ENCODE data around the gene MRAP2.
"Not testable (repeated sequence)": the region's sequence is repeated elsewhere in the genome, so short reads cannot be mapped to it uniquely, and the experiment has no call there.

The MRAP2 gene

DNA sequence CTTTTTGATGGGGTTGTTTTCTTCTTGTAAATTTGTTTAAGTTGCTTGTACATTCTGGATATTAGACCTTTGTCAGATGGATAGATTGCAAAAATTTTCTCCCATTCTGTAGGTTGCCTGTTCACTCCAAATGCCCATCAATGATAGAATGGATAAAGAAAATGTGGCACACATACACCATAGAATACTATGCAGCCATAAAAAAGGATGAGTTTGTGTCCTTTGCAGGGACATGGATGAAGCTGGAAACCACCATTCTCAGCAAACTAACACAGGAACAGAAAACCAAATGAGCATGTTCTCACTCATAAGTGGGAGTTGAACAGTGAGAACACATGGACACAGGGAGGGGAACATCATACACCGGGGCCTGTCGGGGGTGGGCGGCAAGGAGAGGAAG is 1.6 kb upstream of the MRAP2 start:
- DNase-seq: not testable (repeated sequence)

DNA sequence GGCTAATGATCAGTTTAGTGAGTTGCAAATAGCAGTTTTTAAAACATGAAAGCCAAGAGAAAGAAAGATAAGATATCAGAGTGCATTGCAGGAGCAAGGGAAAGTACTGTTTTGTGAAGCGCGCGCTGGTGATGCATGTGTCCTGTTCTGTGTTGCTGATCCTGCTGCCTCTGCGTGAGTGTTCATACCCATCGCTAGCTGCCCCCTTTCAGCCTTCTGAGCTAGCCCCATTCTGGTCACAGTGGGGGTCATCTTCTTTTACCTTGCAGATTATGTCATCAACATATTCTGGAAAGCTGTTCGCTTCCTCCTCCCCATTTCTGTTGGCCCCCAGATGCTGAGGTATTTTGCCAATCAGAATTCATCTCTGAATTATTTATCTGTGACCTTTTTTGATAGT is 1.9 kb downstream of the MRAP2 start:
- no peak for DNase-seq

DNA sequence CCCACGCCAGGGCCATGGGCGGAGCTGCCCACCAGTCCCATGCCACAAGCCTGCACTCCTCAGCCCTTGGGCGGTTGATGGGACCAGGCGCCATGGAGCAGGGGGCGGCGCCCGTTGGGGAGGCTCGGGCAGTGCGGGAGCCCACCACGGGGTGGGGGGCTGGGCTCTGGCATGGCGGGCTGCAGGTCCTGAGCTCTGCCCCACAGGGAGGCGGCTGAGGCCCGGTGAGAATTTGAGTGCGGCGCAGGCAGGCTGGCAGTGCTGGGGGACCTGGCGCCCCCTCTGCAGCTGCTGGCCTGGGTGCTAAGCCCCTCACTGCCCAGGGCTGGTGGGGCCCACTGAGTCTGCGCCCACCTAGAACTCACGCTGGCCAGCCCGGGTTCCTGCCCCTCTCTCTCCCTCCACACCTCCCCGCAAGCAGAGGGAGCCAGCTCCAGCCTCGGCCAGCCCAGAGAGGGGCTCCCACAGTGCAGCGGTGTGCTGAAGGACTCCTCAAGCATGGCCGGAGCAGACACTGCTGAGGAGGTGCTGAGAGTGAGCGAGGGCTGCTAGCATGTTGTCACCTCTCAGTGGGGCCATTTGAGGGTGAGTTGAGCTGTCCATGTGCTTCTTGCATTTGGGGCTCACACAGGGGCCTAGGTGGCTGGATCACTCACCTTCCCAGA is 4.0 kb downstream of the MRAP2 start:
- no peak for DNase-seq

DNA sequence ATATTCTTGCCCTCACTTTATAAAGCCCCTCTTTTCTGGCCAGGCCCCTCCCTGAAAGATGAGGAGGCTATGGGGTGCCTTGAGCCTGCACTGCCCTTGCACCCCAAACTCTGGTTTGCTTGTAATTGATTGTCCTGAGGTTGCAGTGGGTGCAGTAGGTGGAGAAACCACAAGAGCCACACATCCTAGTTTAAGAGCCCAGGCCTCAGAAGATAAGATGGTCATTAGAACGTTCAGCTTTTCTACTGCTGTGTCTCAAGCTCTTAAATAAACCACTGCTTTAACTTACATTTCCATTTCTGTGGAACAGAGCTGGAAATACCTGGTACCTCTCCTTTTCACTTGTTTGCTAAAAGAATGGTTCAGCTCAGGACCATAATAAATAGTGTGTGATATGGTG is 9.0 kb downstream of the MRAP2 start:
- no peak for DNase-seq

DNA sequence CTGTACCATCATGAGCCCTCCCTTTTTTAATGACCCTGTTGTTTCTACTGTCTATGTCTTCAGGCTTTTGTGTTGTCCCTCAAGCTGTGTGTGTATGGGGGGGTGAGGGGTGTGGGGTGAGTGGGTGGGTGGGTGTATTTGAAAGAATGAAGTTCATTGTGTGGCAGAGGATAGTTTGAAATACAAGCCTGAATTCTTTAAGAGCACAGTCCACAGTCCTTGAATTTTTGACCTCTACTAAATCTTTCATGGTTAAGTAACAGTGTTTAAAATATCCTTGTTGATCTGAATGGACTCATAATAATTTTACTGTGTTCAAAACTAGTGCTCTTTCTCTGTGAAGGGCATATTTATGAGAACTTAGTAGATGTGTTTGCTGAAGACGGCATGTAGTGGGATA is 10.0 kb downstream of the MRAP2 start:
- DNase-seq: no peak

DNA sequence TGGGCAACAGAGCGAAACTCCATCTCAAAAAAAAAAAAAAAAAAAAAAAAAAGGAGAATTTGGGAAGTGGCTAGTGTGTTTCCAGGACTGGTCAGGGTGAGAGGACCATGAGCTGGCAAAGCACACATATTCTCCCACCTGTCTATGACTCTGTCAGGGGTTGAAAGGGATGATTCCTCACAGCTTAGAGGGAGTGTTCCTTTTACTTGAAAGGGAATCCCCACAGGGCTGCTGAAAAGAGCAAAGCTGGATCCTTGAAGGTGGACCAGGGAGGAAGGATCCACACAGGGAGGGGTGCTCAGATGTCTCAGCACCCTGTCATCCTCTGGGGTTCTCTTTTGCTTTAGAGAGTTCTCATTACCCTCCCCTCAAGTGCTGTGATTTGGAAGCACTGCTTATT is 13.2 kb downstream of the MRAP2 start:
- DNase-seq: no peak

DNA sequence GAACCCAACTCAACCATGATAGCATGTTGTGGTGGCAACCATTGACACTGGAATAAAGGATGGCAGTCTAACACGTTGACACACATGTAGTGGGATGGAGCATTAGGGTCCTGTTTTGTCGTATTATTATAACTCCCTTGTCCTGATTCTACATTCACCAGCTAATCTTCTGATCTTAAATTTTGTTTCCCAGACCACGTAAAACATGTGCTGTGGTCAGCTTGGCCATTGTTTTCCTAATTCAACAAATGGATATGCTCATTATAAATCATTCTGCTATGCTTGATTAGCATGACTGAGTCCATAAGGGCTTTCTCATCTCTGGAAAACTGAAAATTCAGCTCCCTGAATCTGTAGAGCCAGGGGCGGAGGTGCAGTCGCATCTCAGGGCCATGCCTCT is 15.0 kb downstream of the MRAP2 start:
- no peak for DNase-seq

DNA sequence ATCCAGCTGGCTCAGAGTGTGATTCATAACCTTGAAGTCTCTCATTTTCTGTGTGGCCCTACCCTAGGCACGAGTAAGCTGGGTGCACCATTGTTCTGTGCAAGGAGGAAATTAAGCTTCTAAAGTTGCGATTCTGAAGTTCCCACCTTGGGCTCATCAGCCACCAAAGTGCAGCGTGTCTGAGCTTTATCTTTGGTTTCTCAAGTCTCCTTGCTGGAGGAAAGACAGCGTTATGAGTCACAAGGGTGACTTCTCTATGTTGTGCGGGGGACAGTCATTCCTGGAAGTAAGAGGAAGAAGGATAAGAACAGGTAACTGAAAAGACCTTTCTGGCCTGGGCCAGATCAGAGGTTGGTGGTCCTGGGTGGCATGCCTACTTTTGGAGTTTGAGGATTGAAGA is 16.8 kb downstream of the MRAP2 start:
- no peak for DNase-seq

DNA sequence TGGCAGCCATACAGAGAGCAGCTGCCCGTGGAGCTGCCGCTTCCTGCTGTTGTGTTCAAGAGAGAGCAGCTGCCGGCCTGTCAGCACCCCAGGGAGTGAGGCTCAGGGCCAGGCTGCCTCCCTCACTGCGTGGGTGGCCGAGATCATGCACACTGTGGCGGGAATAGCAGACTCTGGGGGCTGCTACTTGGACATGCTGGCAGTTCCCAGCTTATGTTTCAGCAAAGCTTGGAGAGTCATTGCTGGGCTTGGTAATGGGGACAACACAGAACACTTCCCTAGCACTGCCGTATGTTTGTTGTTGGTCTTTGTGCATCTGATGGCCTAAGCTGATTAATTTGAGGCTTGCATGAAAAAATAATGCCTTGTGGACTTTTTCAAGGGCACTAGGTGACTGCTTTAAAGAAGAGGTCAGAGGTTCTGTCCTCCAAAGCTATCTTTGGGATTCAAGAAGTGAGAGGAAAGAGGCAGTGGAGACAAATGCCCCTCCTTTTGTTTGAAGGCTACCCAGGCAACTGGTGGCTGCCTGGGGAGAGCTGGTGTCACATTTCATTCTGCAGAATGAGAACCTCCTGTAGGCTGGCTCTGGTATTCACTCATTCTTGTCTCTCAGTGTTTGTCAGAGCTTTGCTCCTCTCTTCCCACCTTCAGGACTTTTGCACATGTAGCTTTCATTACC is 18.8 kb downstream of the MRAP2 start:
- no peak for DNase-seq

DNA sequence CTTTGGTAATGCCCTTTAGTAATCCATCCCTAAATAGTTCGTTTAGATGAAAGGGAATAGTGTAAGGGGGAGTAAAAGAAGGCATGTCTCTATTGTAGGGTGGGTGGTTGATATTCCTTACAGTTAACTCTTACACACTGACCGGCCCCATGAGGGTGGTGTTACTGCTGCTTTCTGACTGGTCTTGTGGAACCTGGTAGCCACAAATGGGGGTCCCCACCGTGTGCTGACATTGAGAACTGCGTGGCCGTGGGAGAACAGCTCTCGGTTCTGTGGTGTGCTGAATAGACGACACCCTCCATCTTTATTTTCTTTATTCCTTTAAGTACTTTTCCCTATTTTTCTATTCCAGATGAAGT is 19.3 kb downstream of the MRAP2 start:
- DNase-seq: no peak

DNA sequence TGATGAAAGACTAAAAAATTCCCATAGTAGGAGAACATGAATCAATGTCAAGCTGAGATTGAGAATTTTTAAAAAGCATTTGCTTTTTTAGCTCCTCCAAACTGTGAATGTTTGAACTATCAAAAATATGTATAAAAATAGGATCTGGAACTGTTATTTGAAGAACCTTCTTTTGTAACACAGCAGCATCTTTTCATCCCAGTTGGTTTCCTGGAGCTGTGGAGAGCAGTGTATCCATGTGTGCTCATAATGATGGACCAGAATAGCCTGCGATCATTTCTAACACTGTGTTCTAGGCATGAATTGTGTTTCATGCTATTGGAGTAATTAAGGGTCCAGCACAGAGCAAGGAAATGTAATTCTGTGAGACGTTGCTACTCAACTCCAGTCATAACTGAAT is 22.1 kb downstream of the MRAP2 start:
- no peak for DNase-seq

DNA sequence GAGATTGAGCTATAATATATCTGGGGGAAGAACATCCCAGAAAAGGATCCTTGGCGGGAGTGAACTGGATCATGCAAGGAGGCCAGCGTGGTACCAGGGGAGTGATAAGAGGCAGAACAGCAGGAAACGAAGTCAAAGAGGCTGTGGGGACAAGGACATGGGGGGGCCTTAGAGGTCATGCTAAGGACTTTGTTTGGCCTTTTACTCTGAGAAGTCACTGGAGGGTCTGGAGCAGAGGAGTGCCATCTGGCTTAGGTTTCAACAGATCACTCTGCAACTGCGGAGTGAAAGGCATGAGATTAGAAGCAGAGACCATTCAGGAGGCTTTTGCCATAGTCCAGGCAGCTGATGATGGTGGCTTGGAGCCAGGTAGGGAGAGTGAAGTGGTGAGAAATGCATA is 24.3 kb downstream of the MRAP2 start:
- DNase-seq: no peak

DNA sequence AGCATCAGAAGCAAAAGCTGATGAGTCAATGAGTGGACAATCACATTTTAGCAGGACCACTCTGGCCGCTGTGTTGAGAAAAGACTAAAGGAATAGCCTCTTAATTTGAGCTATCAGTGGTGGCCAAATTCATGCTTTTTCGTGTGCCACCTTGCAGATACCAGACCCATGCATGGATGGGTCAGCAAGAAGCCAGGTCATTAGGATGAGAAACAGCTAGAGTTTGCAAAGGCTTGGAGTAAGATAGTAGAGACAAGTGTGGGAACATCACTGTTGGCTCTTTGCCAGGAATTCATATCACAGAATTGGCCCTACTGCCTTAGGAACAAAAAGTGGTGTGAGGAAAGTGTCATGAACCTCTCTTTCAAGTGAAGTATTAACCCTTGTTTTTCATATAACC is 25.5 kb downstream of the MRAP2 start:
- no peak for DNase-seq

DNA sequence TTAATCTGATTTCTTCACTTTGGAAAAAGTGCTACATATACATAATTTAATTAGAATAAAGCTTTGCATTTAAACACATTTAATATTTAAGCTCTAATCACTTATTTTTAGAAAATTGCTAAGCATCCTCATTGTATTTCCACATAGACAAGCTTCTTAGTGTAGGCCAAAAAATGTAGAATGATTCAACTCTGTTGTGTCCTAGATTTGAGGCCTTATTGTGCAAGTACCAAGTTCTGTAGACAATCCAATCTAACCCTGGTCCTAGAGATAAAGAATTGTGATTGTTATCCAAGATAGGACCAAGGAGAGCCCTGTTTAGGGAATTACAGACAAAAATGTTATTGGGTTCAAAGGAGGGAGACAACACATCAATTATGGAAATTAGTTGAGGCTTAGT is 27.6 kb downstream of the MRAP2 start:
- no peak for DNase-seq

DNA sequence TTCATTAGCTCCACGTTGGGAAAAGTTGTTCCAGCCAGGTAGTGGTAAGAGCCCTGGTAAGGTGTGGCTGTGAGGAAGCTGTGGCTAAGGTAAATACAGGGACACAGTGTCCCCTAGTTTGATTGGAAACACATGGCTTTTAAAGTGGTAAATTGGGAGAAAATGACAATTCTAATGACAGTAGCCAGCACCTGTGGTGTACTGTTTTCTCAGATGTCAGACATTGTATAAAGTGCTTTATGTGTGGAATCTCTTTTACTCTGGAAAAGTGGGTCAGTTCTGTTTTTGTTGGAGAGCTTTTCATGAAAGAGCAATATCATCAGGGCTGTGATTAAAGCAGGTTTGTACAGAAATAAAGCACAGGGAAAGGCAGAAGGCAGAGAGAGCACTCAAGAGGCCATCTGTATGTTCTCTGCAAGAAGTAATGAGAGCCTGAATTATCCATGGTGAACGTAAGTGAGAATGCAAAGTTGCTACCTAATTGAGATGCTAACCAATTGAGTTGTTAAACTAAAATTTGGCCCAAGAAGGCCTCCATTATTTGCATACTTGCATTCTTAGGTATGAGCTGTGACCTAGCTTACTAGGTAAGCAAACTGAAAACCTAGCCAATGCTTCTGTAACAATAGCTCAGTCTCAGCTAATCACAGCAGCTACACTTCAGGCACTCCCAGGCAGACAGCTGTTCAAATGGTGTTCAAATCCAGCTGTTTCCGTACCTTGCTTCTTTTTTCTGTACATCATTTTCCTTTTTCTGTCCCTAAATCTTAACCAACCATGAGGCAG is 28.2 kb downstream of the MRAP2 start:
- no peak for DNase-seq

DNA sequence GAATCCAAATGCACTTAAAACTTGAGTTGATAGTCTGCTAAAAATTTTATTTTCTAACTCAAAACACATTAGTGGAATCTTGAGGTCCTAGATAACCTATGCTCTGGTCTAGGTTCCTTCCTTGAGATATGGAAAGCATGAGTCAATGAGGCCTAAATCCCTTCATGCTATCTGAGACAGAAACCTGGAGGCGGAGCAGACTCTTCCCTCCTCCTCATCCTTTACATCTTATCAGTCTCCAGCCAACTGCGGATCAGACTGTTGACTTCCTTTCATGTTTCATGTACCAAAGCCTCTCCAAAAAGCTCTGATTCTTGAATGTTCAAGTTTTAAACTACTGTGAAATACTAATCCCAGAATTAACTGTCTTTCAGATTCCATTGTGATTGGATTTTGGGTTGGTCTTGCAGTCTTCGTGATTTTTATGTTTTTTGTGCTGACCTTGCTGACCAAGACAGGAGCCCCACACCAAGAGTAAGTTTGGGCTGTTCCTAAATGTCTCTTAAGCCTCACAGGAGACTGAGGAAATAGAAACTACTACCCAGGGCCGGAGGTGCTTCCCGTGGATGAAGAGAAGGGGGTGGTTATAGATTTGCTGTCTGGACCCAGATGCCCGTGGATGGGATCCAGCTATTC is 29.1 kb downstream of the MRAP2 start:
- DNase-seq: no peak

DNA sequence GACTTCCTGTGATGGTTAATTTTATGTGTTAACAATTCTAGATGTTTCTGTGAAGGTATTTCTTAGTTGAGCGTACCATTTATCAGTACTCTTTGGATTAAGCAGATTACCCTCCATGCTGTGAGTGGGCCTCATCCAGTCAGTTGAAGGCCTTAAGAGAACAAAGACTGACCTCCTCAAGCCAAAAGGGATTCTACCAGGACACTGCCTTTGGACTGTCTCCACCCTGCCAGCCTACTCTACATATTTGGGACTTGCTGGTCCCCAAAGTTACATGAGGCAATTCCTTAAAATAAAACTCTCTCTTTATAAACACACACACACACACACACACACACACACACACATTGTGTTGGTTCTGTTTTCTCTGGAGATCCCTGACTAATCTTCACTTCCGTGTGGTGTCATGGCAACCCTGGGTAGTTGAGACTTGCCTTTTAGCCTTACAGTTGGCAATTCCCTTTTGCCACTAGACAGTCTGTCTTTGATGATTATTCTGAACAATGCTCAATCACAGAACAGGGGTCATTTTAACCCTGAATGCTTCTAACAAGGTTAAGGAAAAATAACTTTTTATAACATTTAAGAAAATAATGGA is 32.2 kb downstream of the MRAP2 start:
- no peak for DNase-seq

DNA sequence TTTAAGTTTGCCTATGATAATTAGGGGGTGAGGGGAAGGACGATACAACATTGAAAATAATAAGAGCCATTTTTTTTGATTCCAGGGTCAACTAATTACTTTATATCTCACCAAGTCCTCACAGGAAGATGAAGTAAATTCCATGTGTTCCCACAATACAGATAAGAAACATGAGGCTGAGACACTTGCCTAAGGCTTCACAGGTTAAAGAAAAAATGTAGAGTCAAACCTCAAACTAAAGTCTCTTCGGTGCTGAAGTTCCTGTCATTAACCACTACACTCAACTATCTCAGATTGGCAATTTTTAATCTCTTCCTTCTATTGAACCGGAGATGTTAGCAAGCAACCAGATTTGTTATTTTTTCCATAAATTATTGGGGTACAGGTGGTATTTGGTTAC is 33.0 kb downstream of the MRAP2 start:
- DNase-seq: no peak

DNA sequence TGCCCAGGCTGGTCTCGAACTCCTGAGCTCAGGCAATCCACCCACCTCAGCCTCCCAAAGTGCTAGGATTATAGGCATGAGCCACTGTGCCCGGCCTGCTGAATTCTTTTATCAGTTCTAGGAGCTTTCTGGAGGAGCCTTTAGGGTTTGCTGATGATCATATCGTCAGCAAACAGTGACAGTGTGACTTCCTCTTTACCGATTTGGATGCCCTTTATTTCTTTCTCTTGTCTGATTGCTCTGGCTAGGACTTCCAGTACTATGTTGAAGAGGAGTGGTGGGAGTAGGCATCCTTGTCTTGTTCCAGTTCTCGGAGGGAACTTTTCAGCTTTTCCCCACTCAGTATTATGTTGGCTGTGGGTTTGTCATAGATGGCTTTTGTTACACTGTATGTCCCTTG is 35.3 kb downstream of the MRAP2 start:
- not testable (repeated sequence) for DNase-seq

DNA sequence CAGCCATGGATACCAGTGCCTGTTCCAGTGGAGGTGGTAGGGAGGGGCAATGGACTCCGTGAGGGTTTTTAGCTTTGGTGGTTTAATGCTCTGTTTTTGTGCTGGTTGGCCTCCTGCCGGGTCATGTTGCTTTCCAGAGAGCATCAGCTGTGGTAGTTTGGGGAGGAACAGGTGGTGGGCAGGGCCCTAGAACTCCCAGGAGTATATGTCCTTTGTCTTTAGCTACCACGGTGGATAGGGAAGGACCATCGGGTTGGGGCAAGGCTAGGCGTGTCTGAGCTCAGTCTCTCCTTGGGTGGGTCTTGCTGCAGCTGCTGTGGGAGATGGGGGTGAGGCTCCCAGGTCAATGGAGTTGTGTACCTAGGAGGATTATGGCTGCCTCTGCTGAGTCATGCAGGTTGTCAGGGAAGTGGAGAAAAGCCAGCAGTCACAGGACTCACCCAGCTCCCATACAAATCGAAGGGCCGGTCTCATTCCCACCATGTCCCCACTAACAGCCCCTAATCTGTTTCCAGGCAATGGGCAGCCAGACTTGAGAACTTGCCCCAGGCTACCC is 38.9 kb downstream of the MRAP2 start:
- no peak for DNase-seq

DNA sequence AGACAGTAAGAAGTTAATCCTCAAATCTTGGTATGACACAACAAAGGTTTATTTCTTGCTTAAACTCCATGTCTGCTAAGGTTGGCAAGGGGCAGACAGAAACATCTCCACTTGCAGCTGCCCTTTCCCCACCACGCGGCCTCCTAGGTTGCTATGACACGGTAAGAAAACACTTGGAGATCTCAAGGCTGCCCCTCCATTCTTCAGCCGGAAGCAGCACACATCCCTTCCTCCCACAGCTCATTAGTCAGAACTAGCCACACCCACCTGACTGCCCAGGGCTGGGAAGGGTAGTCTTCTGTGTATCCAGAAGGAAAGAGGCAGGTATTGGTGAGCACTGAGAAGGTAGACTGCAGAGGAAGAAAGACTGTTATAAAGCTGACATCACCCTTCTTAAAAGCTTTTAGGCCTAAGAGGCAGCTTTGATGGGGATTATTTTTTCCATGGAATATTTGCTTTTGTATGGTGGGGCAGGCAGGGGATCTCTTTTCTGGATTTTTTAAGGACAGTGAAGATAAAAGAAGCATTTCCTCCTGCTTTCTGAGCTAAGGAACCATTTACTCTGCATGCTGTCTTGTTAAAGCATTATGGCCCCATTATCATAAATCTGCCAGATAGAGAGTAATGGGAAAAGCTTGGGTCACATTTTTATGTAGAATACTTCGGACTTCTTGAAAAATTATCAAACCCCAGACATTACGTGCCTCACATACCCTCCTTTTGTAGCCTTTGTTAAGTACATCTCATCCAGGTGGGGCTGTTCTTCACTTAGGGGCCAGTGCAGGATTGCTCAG is 41.6 kb downstream of the MRAP2 start:
- DNase-seq: no peak

DNA sequence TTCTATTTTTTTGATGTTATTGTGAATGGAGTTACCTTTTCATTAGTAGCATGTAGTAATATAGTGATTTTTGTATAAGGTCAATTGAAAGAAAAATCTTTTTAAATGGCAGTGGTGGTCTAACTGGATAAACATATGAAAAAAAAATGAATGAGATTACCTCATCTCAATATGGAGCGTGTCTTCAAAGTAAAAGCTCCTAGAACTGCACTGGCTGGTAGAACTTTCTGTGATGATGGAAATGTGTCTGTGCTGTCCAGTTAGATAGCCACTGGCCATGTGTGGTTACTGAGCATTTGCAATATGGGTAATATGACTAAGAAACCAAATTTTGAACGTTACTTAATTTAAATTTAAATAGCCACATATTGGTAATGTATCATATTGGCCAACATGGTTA is 44.1 kb downstream of the MRAP2 start:
- DNase-seq: no peak

Measured in activated CD4-positive, CD25-positive, alpha-beta regulatory T cell treated with anti-CD3 and anti-CD28 coated beads, Interleukin-2, amount 50 U/mL, for 72 hours (primary cell).